Bronchial epithelial cell (primary cell): Measurements from ENCODE around the gene SAMD1. TPM values are rescaled to one million over a fixed set of nuclear protein-coding genes. Genes with fewer than 3 reads are reported as not detected.

Experiments used
- DNase-seq: peaks from one replicate; pipeline ENCODE4 v3.0.0-alpha.2; 2010; ENCODE audit warnings: low read depth
- FAIRE-seq: peaks from 2 replicates; lab custom pipeline; 2011; peaks lifted over from hg19 to GRCh38; lab: Jason Lieb, UNC
- H3K27me3 ChIP-seq: 2 replicates; pipeline ENCODE4 v1.5.1; 2011; ENCODE audit warnings: low read length; ENCODE audit not compliant: control insufficient read depth, insufficient read depth
- H3K36me3 ChIP-seq: 2 replicates; pipeline ENCODE4 v1.5.1; 2011; ENCODE audit warnings: low read length; ENCODE audit not compliant: control insufficient read depth, insufficient read depth
- H3K4me3 ChIP-seq: 2 replicates; pipeline ENCODE4 v1.5.1; 2011; ENCODE audit warnings: mild to moderate bottlenecking, low read depth, low read length, control low read depth
- total RNA-seq: library from RNA; depleted of rRNA; stranded (reverse); fragments of >200 nt; gene quantifications from 2 replicates; pipeline ENCODE4 v1.2.1, GENCODE V29; 2014
- TF ChIP-seq, protein P1 (sequence below): IDR thresholded peaks from 2 replicates; pipeline ENCODE4 v1.5.1; 2011; ENCODE audit warnings: mild to moderate bottlenecking, moderate library complexity, low read length, control low read depth, inconsistent platforms; ENCODE audit not compliant: insufficient read depth, severe bottlenecking

Gene SAMD1
- total RNA-seq, 1 donor from 2014 or later, result 16.8 TPM

DNA sequence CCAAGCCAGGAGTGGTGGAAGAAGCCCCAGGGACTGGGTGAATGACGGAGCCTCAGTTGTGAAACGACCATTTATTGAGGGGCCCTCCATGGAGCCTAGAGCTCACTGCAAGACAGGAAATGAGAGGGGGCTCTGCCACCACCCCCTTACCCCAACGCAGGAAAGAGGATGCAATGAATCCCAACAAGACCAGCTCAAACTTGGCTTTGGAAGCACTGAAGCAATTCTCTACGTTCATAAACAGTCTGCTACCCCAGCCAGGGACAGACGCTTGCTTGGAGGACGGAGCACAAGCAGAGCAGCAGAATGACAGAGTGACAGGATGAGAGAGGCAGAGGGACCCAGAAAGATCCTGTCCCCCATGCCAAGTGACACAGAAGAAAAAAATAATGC is 26.0 kb upstream of the SAMD1 start:
- DNase-seq (no peak), FAIRE-seq (no peak)
- peak overlapping the region; percentile 76 for H3K4me3 ChIP-seq
- TF ChIP-seq, protein P1, sequence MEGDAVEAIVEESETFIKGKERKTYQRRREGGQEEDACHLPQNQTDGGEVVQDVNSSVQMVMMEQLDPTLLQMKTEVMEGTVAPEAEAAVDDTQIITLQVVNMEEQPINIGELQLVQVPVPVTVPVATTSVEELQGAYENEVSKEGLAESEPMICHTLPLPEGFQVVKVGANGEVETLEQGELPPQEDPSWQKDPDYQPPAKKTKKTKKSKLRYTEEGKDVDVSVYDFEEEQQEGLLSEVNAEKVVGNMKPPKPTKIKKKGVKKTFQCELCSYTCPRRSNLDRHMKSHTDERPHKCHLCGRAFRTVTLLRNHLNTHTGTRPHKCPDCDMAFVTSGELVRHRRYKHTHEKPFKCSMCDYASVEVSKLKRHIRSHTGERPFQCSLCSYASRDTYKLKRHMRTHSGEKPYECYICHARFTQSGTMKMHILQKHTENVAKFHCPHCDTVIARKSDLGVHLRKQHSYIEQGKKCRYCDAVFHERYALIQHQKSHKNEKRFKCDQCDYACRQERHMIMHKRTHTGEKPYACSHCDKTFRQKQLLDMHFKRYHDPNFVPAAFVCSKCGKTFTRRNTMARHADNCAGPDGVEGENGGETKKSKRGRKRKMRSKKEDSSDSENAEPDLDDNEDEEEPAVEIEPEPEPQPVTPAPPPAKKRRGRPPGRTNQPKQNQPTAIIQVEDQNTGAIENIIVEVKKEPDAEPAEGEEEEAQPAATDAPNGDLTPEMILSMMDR, result no peak
- H3K27me3 ChIP-seq, result no peaks in the 10 kb centered on the region
- H3K36me3 ChIP-seq, result no peaks in the 10 kb centered on the region

DNA sequence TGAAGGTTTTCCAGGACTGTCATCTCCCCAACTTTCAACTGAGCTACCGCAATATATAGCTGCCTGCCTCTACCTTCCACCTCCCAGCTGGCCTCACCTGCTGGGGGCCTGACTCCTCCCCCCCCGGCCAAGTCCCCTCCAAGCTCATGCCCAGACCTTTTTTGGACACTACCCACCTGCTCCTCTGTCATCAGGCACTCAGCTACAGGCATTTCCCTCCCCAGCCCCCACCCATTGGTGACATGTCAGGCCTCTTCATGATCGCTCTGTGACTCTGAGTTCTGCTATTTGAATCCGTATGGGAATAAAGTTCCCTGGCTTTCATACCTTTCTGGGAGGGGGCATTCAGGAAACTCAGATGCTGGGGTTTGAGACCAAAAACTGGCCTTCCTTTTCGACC is 25.2 kb upstream of the SAMD1 start:
- DNase-seq (no peak), FAIRE-seq (no peak)
- Histone ChIP-seq H3K36me3 (no peaks in the 10 kb centered on the region), H3K4me3 (no peak overlapping the region), H3K27me3 (no peaks in the 10 kb centered on the region)
- TF ChIP-seq, protein P1, result no peak

DNA sequence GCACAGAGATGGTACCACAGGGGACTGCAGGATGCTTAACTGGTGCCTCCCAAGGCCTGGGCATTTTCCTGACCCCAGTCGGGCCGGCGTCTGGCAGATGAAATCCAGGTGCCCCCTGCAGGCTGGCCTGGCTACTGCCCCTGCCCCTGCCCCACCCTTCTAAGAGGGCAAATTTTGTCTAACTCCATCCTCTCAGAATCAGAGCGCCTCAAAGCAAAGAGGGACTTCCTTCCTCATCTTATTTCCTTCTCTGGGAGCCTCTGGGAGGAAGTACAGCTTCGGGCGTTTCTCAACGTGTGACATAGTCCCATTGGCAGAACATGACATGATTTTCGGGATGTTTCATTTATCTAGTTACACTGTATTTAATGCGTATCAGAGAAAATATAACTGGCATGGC is 24.3 kb upstream of the SAMD1 start:
- TF ChIP-seq, protein P1, result peak; percentile 52
- FAIRE-seq, result no peak
- DNase-seq, result no peak
- Histone ChIP-seq H3K36me3 (no peaks in the 10 kb centered on the region), H3K4me3 (no peak overlapping the region), H3K27me3 (no peaks in the 10 kb centered on the region)

DNA sequence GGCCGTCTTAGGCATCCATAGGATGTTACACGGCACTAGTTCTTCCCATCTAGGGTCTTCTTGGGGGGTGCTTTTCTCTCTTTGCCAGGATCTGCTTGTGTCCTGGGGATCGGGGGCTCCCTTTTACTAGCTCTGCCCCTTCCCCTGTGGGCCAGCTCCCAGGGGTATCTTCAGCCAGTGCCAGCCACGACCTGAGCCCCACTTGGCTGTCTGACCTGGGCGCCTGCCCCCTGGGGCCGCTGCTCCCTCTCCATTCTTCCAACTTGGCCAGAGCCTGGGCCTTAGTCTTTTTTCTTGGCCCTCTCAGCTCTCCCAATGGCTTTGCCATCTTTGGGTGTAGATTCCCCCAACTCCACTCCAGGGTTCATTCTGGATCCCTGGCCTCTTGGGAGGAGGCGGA is 23.9 kb upstream of the SAMD1 start:
- TF ChIP-seq, protein P1, result no peak
- H3K36me3 ChIP-seq, result no peaks in the 10 kb centered on the region
- no peak for DNase-seq
- no peaks in the 10 kb centered on the region for H3K27me3 ChIP-seq
- H3K4me3 ChIP-seq, result no peak overlapping the region
- no peak for FAIRE-seq

DNA sequence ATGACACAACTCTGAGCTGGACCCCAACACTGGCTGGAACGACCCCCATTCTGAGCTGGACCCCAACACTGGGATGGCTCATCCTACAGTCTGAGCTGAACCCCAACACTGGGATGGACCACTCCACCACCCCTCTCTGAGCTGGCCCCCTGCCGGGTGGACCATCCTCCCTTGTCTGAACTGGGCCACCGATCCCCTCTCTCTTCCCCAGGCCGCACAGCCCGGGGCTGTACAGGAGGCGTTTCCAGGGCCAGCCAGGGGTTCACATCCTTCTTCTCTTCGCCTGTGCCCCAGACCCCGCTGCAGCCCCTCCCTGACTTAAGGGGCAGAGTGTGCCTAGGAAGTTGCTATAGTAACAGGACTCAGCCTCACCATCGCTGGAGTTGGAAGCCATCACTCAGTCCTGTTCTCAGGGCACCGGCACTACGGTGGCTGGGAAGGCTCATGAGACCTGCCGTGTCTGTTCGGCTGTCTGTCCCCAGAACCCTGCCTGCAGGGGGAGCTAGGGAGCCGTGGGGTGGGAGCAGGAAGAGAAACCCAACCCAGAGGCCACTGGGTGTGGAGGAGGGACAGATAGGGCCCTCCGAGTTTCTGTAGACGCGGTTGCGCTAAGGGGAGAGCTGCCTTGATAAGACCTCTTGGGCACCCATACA is 23.3 kb upstream of the SAMD1 start:
- no peaks in the 10 kb centered on the region for H3K27me3 ChIP-seq
- DNase-seq (no peak), FAIRE-seq (no peak)
- TF ChIP-seq, protein P1, result peak; percentile 35
- no peaks in the 10 kb centered on the region for H3K36me3 ChIP-seq
- no peak overlapping the region for H3K4me3 ChIP-seq
